ENCODE results near the gene C14orf119. TPM values are rescaled to one million over a fixed set of nuclear protein-coding genes. Genes with fewer than 3 reads are reported as not detected.

The C14orf119 gene
- total RNA-seq, 4 donors from 2014 or later = 9.5 to 28.8 (median 13.8) TPM

DNA sequence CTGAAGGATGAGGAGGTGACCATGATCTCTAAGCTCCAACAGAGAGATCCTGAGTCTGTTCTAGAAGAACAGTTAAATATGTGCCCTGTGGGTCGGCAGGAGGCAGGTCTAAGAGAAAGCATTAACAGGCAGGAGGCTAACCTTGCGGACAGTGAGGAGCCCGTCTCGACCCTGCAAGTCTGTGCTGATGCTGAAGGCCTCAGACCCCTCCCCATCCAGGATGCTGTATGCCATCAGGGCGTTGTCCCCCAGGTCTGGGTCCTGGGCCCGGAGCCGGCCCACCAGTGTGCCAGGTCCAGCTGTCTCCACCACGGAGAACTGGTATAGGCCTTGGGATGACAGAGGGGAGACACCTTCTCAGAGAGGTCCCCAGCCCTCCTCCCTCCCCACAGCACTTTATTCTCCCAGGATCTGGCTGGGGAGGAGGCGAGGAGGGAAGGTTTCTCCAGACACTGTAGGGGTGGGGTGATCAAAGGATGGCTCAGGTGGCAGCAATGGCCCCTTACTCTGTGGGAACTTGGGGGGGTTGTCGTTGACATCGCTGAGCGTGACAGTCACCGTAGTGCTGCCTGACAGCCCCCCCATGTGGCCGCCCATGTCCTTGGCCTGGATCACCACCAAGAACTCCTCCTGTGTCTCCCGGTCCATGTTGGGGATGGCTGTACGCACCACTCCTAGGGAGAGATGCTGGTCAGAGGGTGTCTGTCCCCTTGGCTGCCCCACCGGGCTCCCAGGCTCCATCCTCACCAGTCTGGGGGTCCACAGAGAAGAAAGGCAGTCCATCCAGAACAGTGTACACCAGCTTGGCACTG lies 41.1 kb upstream of the C14orf119 start:
- no peak overlapping the region for H3K4me3 ChIP-seq
- DNase-seq (no peak), ATAC-seq (no peak)
- in situ Hi-C loops (cut with MboI; ENCODE audit: low sequenced_read_pairs in 4 of 4) (loop anchor here in 2 of 4 donors (5.0 kb wide), 2 partner anchors 62 to 67 kb away; no protein-coding TSS in a partner anchor), intact Hi-C loops (cut with DNase I; ENCODE audit: low total_unique reads) (no loop called here)
- peaks cover 3 to 8% of the 10 kb centered on the region in 2 donors for H3K4me1 ChIP-seq
- no peak overlapping the region for H3K27ac ChIP-seq
- H3K9me3 ChIP-seq = no peaks in the 10 kb centered on the region
- no peak for TF ChIP-seq POLR2A (IDR thresholded peaks at IDR 0.05)
- TF ChIP-seq, protein P1, sequence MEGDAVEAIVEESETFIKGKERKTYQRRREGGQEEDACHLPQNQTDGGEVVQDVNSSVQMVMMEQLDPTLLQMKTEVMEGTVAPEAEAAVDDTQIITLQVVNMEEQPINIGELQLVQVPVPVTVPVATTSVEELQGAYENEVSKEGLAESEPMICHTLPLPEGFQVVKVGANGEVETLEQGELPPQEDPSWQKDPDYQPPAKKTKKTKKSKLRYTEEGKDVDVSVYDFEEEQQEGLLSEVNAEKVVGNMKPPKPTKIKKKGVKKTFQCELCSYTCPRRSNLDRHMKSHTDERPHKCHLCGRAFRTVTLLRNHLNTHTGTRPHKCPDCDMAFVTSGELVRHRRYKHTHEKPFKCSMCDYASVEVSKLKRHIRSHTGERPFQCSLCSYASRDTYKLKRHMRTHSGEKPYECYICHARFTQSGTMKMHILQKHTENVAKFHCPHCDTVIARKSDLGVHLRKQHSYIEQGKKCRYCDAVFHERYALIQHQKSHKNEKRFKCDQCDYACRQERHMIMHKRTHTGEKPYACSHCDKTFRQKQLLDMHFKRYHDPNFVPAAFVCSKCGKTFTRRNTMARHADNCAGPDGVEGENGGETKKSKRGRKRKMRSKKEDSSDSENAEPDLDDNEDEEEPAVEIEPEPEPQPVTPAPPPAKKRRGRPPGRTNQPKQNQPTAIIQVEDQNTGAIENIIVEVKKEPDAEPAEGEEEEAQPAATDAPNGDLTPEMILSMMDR (IDR thresholded peaks at IDR 0.05 in 4 of 5, conservative IDR thresholded peaks at IDR 0.05 in 1 of 5) = peak in 2 of 5 experiments; percentile 13 to 24
- H3K27me3 ChIP-seq = no peaks in the 10 kb centered on the region
- peaks cover 0 to 7% of the 10 kb centered on the region in 2 donors for H3K36me3 ChIP-seq

DNA sequence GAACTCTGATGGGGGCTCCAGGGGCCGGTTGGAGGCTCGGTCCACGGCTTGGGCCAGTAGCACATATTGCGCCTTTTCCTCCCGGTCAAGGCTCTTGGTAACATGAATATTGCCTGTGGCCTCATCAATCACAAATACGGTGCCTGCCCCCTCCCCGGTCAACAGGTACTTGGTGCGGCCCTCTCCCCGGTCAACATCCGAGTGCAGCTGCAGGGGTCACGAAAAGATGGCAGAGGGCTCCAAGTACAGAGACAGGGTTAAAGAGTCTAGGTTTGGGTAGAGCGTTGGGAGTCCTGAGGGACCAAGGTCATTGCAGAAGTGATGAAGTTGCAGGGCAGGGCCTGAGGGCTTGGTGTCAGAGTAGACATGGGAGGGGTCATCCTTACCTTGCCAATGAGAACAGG lies 40.2 kb upstream of the C14orf119 start:
- ATAC-seq (no peak), DNase-seq (no peak)
- H3K27me3 ChIP-seq = no peaks in the 10 kb centered on the region
- H3K4me1 ChIP-seq = peaks cover 3 to 8% of the 10 kb centered on the region in 2 donors
- no peaks in the 10 kb centered on the region for H3K9me3 ChIP-seq
- TF ChIP-seq, protein P1 (IDR thresholded peaks at IDR 0.05 in 4 of 5, conservative IDR thresholded peaks at IDR 0.05 in 1 of 5) = no peak
- intact Hi-C loops (cut with DNase I; ENCODE audit: low total_unique reads) = loop anchor here (5.0 kb wide), 1 partner anchor 123 kb away; no protein-coding TSS in a partner anchor
- in situ Hi-C loops (cut with MboI; ENCODE audit: low sequenced_read_pairs in 4 of 4) = no loop called here
- no peak overlapping the region for H3K4me3 ChIP-seq
- H3K36me3 ChIP-seq = peaks cover 0 to 16% of the 10 kb centered on the region in 2 donors
- H3K27ac ChIP-seq = no peak overlapping the region

DNA sequence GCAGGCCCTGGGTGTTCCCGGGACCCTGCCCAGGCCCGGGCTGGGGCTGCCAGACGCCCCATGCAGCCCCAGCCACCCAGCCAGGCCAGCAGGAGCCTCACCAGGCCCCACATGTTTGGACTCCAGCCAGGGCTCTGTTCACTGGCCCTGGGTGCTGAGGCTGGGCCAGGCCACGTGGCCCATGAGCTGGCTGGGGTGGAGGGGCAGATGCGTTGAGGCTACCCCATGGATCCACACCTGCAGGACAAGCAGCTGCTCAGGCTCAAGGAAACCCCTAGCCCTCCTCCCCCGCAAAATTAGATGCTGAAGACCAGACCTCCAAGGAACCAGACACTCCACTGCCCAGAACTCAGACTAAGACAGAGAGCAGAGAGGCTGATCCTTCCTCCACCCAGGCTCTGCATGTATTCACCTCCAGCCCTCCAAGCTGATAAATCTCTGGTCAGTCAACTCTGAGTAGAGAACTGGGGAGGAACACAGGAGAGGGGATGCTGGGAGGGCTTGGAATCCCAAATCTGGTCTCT lies 39.6 kb upstream of the C14orf119 start:
- H3K27me3 ChIP-seq = no peaks in the 10 kb centered on the region
- intact Hi-C loops (cut with DNase I; ENCODE audit: low total_unique reads) = loop anchor here (1.0 to 5.0 kb wide), 2 partner anchors 20 to 123 kb away; no protein-coding TSS in a partner anchor
- DNase-seq (no peak), ATAC-seq (no peak)
- no peaks in the 10 kb centered on the region for H3K9me3 ChIP-seq
- in situ Hi-C loops (cut with MboI; ENCODE audit: low sequenced_read_pairs in 4 of 4) = no loop called here
- no peak overlapping the region for H3K27ac ChIP-seq
- TF ChIP-seq, protein P1 (IDR thresholded peaks at IDR 0.05 in 4 of 5, conservative IDR thresholded peaks at IDR 0.05 in 1 of 5) = no peak
- TF ChIP-seq POLR2A (IDR thresholded peaks at IDR 0.05) = no peak
- peaks cover 3 to 8% of the 10 kb centered on the region in 2 donors for H3K4me1 ChIP-seq
- peaks cover 0 to 21% of the 10 kb centered on the region in 2 donors for H3K36me3 ChIP-seq
- no peak overlapping the region for H3K4me3 ChIP-seq

DNA sequence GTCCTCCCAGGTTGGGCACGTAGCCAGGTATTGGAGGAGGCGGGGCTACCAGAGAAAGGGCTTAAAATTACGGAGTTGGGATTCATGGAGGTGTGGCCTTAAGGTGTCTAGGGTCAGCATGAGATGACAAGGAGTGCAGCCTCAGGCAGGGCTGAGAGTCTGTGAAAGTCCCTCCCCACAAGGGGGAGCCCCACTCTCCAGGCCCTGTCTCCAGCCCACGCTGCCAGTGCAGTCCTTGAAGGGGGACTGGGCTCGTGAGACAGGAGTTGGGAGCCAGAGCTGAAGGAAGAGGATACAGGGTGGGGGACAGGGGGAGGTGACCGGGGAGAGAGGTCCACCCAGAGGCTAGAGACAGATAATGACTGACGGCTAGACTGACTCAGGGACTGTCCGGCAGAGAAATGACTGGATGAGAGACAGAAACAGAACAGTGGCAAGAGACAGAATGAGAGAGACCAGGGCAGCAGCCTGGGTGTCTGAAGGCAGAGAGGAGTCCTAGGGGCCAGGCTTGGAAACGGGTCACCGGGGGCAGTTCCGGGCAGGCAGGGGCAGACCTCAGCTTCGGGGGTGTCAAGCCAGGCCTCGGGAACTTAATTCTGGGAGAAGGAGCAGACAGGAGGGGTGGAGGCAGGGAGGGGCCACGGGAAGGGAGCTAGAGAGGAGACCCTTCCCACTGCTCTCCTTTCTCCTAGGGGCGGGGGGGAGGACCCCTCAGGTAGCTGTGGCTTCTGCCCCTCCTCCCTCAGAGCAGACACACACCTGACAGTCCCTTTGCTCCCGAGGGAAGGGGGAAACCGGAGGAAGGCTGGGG lies 39.0 kb upstream of the C14orf119 start:
- no peaks in the 10 kb centered on the region for H3K9me3 ChIP-seq
- H3K4me3 ChIP-seq = peak overlapping the region in 3 of 4 donors; percentile 66 to 98 (median 76)
- H3K36me3 ChIP-seq = peaks cover 0 to 28% of the 10 kb centered on the region in 2 donors
- in situ Hi-C loops (cut with MboI; ENCODE audit: low sequenced_read_pairs in 4 of 4) (no loop called here), intact Hi-C loops (cut with DNase I; ENCODE audit: low total_unique reads) (loop anchor here (1.0 to 5.0 kb wide), 2 partner anchors 21 to 124 kb away; no protein-coding TSS in a partner anchor)
- no peak overlapping the region for H3K27ac ChIP-seq
- H3K4me1 ChIP-seq = peaks cover 3 to 8% of the 10 kb centered on the region in 2 donors
- TF ChIP-seq, protein P1 (IDR thresholded peaks at IDR 0.05 in 4 of 5, conservative IDR thresholded peaks at IDR 0.05 in 1 of 5) = peak; percentile 31 to 76 (median 49)
- TF ChIP-seq POLR2A (IDR thresholded peaks at IDR 0.05) = no peak
- DNase-seq = peak; percentile 29 to 52
- ATAC-seq = peak; percentile 50 to 63
- no peaks in the 10 kb centered on the region for H3K27me3 ChIP-seq

Data from gastrocnemius medialis (tissue), 4 donors.